GM18508 (cell line): ENCODE data around the gene PLN.

ENCODE experiments used
- ATAC-seq: cut with Tn5 transposase; IDR thresholded peaks from one replicate; pipeline ENCODE4 v1.9.1; 2021; ENCODE audit warnings: moderate number of reproducible peaks; ENCODE audit not compliant: insufficient read depth, unreplicated experiment

Gene PLN

DNA sequence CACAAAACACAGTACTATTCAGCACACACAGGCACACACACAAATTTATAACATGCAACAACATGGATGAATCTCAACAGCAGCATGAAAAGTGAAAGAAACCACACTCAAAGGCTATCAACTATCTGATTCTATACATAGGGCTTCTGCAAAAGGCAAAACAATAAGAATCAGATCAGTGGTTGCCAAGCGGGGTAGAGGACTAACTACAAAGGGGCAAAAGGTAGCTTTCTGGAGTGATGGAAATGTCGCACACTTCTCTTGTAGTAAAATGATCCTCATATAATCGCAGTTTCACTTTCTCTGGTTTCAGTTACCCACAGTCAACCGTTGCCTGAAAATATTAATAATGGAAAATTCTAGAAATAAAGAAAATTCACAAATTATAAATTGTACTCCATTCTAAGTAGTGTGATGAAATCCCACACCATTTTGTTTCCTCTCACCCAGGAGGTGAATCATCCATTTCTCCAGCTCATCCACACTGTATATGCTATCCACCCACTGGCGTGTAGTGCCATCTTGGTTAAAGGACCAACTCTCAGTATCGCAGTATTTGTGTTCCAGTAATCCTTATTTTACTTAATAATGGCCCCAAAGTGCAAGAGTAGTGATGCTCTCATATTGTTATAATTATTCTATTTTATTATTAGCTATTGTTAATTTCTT, 12.8 kb upstream of the PLN start:
- ATAC-seq, result no peak

DNA sequence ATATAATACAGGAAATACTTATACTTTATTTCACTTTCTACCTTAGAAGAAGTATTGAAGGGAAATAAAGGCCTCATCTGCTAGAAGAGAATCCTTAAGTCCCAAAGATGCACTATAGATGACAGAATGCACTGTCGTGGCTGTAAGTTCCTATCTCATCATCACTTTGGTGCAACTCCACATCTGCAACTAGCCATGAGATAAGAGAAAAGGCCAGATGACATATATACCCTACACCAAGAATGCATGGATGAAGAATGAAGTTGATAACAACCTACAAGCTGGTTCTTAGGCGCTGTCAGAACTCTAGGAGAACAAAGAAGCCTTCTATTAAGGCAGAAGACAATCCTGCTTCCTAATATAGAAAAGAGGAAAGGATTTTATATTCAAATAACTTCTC, 11.6 kb upstream of the PLN start:
- no peak for ATAC-seq

DNA sequence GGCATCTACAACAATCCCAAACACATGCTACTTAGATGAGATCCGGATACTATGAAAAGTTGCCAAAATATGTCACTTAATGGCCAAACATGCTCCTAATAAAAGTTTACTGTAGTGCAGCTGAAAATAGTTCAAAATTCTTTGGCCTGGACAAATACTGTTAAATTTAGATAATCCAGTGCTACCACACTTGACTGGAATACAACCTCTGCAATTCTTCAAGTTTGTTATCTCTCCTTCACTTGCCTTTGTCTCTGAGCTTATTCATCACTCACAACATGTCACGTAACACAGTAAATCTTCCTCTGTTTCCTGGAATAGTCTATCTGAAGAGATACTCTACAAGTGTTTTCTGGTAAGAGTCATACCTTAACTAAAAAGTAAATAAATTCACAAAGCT, 10.5 kb upstream of the PLN start:
- no peak for ATAC-seq

DNA sequence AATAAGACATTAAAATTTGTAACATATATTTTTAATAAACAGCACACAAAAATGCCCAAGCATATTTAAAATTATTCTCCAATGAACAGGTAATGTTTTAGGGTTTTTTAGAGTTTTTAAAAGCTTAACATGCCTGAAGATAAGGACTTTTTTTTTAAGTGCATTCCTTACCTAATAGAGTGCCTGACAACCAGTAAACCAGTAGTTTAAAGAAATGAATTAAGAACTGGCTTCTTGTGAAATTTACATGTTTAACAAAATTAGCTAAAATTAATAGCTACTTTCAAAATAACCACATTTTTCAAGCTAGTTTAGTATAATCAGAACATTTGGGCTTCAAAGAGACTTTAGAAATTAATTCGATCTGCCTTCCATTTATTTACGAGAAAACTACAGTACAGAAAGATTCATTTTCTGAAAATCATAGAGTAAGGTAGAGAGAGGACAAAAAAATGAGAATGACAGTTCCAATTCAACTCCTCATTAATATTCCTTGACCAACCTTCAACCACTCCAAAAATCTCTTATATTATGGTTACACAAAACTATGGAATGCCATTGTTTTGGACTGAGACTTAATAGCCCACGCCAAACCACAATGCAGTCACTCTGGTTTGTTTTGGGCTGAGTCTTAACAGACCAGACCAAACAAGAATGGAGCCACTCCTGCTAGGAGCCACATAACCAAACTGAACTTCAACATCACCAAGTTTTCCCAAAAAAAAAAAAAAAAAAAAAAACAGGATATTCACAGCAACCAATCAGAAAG, 5.7 kb upstream of the PLN start:
- no peak for ATAC-seq

DNA sequence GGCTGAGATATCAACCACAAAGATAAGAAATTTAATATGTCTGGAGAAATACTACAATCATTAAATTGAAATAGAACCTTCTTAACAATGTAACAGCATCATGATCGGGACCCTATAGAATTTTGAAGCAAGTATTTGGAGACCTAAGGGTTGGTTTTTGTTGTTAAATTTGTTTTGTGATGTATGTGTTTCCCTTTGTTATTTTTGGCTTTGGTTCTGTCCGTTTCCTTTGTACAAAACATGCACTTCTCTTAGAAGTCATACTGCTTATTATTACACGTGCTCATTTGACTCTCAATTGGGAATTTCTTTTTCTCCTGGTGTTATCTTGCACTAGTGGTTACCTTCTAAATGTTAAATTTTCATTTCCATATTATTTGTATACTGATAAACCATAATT, 4.0 kb upstream of the PLN start:
- no peak for ATAC-seq

DNA sequence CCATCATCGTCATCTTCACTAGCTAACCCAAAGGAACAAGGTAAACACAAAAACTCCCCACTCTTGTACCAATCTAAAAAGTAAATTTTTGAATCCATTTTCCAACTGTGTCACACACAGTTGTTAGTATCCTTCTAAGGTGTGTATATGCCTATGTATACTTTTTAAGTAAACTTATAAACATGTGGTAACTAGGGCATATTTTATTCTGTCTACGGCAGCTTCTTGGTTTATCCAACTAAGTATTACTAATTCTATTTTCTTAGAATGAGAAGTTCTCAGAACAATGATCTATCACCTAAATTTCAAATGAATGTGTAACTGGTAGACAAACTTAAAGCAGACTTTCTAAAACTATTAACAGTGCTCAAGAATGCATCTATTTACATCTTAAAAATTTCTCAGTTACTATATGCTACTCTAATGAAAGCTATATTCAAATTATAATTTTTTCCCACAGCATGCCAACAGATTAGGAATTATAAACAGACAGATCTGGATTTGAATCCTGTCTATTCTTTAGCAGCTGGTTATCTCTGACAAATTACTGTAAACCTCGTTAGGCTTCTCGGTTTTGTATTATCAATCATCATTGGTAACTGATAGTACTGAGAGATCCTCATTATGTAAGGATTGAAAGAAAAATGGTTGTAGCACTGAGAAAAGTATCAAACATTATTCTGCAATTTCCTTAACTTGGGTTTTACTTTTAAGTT, 1.8 kb upstream of the PLN start:
- no peak for ATAC-seq

DNA sequence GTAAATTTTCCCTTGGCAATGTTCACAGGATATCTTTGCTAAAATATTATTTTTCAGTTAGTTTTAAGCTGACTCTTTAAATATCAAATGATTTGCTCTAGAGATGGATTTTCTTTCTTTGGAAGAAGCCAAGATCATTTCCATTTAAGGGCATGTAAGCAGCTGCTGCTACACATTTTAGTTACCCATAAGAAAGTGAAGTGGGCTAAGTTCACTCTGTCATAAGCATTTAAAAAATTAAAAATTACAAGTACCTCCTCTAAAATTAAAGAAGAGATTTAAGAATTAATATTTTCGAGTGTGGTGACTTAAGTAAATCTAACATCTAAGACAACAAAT, 1.2 kb upstream of the PLN start:
- ATAC-seq, result no peak

DNA sequence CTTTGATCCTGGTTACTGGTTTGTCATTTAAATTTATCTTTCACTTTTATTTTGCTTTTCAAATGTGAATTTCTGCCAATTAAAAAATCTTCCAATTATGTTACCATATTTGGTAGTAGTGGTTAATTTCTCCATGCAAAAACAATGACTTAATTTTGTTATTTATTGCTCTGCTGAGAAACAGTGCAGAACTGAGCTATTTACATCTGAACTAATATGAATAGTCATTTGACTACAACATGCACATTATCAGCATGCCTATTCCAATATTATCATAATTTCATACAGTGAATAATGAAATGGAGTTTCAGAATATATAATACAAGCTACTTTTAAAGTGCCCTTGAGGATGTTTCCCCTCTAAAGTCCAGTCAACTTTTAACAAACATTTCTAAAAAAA, 517 bp downstream of the PLN start:
- no peak for ATAC-seq

DNA sequence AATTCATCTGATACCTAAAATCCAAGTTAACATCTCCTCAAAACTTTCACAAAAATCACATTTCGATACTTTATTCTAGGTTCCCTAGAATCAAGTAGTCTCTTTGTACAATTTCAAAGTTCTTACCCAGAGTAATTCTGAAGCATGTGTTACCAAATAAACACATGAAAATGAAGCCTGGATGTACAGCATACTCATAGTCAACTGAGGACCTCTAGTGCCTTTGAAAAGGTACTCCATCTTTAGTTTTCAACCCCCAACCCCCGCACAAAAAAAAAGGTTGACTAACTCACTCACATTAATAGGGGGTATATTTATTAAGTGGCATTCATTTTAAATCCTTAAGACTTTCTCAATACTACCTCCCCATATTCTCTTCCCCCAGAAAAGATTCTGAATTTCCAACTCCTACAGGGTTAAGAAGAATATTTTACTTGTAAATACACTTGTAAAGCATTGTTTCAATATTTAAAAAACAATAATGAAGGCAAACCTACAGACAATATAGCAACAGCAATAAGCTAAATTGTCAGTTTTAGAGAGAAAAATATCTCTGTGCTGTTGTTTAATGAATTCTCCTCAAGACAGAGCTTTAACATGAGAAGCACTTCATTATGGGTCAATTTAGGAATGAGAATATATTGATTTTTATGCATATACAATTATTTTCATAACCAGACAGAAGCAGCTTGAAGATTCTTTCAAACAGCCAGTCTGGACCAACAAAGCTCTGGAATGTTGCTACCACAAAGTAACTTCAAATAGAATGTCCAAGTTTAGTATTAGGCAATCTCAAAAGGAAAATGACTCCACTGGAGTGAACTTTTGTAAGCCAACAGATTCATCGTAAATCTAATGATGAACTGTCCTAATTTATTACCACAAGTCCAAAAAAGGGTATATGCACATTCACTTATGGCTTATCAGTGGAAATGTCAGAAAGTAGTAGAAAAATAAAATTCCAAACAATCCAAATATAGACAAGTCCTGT, 3.3 kb downstream of the PLN start:
- ATAC-seq, result peak; percentile 90

DNA sequence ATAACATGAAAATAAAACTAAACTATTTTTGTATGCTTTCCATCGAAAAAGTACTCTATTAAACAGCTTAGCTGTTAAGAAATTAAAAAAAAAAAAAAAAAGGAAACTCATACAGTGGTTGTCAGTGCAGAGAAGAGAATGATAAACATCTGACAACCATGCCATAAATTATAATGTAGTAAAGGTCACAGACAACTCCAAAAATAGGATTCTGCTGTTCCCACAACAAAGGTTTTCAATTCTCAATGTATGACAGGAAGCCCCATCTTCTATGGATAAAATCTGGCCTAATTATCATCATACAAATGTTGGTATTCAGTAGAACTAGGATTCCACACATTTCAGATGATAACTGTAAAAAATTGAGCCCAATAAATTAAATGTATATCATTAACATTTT, 5.0 kb downstream of the PLN start:
- no peak for ATAC-seq

DNA sequence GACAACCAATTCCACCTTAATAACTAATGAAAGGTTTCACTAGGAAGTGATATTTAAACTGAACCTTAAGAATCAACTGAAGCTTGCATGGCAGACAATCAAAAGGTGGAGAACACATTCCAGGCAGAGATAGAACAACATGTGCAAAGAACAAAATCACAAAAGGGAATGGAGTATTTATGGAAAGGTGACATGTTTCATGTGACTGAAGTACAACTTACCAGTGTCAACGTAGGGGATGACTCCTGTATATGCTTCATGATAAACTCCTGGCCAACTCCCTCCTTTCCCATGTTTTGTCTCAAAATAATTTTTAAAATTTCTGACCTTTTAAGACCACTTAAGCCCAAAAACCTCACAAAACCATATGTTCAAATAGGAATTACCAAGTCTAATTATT, 6.6 kb downstream of the PLN start:
- ATAC-seq, result no peak

DNA sequence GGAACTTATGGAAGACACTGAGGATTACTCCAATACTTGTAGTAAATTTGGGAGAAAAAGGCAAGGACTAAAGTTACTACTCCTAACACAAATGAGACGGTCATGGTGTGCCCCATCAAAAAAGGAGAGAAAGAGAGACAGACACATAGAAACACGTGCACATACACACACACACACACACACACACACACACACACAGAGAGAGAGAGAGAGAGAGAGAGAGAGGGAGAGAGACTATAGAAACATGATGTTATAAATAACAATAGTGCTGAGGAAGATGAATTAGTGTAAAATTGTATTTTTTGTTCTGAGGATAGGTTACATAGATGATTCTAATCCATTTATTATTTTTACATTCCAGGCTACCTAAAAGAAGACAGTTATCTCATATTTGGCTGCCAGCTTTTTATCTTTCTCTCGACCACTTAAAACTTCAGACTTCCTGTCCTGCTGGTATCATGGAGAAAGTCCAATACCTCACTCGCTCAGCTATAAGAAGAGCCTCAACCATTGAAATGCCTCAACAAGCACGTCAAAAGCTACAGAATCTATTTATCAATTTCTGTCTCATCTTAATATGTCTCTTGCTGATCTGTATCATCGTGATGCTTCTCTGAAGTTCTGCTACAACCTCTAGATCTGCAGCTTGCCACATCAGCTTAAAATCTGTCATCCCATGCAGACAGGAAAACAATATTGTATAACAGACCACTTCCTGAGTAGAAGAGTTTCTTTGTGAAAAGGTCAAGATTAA, 10.5 kb downstream of the PLN start:
- peak; percentile 62 for ATAC-seq

DNA sequence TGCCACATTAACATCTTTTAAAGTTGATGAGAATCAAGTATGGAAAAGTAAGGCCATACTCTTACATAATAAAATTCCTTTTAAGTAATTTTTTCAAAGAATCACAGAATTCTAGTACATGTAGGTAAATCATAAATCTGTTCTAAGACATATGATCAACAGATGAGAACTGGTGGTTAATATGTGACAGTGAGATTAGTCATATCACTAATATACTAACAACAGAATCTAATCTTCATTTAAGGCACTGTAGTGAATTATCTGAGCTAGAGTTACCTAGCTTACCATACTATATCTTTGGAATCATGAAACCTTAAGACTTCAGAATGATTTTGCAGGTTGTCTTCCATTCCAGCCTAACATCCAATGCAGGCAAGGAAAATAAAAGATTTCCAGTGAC, 11.6 kb downstream of the PLN start:
- ATAC-seq, result peak; percentile 75

DNA sequence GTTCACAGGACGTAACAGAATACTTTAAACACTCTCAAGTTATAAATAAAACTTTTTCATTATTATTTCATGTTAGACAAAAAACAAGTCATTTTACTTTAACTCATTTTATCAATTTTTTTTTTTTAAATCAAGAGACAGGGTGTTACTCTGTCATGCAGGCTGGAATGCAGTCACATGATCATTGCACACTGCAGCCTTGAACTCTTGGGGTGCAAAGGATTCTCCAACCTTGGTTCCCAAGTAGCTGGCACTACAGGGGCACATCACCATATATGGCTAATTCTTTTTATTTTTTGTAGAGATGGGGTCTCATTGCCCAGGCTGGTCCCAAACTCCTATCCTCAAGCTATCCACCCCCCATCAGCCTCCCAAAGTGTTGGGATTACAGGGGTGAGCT, 14.2 kb downstream of the PLN start:
- ATAC-seq, result no peak

DNA sequence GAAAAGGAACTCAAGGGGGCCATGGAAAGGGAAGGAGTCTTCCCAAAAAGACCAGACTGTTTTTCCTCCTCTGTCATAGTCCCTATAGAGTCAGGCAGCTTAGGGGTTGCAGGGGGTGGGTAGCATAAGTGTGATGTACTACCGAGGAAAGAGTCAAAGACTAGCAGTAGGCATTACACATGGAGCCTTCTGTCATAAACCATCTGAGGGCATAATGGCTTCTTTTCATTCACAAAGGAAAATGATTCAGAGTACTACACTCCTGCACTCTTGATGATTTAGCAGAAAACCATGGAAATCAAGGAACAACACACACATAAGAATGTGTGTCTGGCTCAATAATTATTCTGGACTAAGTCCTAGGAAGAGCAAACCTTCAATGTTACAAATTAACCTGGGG, 14.9 kb downstream of the PLN start:
- ATAC-seq, result no peak

DNA sequence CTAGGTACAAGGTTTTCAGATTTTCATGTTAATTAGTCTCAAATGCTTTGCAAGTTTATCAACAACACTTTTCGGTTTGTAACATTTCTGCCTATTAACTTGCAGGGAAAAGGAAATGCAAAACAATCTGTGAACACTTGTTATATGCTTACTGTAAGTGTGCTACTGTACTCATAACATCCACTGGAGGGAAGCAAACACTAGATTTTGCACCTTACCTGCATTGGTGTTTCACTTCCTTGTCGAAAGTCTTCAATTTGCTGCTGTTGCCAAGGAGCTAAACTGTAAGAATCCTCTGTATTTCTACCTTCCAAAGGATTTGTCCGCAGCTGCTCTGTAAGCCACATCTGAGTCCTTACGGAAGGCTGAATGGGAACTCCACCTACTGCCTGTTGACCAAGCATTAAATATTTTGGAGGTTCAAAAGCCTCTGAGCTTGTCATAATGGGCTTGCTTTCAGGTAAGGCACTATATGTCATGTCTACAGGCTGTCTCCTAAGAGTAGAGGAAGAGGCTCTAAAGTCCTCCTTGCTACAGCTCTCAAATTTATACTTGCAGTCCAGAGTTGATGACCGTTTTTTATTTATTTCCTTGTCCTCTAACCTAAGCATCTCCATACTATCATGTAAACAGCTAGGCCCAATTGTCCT, 17.3 kb downstream of the PLN start:
- peak; percentile 99 for ATAC-seq

DNA sequence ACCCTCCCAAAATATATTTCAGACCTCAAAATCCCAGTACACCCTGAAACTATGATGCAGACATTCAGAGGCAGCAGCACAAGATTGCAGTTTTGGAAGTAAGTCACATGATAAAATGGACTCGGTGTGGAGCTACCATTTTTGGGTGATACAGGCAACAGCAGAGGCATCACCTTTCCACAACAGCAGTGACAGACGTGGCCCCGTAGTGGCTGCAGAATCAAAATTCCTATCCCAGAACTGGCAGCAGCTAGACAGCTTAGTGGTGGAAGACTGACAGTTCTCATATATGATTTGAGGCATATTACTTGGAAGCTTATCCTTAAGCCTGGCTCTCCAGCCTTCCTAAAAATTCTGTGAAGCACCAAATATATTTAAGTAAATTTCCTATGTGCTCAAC, 19.9 kb downstream of the PLN start:
- no peak for ATAC-seq

DNA sequence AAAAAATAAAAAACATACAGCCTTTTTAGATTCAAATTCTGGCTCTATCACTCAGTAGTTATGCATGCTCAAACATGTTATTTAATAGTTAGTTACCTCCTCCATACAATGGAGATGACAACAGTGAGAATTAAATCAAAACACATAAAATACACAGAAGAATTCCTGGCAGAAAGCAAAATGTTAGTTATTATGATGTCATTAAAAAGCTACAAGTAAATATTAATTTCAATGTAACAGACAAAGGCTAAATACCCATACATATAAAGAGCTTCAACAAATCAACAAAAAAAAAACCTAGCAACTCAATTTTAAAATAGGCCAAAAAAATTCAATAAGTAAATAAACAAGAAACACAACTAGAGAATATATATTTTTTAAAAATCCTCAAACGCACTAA, 21.4 kb downstream of the PLN start:
- ATAC-seq, result no peak

DNA sequence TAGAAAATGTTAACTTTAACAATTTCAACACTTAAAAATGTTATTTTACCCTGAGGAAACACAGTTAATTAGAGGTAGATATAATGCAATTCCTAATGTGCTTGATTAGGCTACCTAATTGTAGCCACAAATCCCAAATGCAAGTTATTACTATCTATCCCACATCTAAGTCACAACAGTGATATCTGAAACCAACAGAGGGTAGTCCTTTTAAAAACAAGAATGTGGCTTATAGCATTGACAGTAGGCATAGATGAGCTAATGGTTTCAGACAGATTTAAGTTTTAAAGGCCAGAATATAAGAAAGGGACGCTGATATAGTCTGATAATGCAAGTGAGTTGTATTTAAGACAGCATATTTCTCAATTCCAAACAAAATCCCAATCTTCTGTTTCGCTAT, 23.0 kb downstream of the PLN start:
- ATAC-seq, result no peak
